ENCODE measurements around the gene SLC22A1. TPM values are rescaled to one million over a fixed set of nuclear protein-coding genes. Genes with fewer than 3 reads are reported as not detected.

SLC22A1 gene
- total and polyA plus RNA-seq, 2 donors (not counting 3 experiments of a cell fraction or from before 2014, with no cell fraction given) = 0.04 TPM; not detected in 1

DNA sequence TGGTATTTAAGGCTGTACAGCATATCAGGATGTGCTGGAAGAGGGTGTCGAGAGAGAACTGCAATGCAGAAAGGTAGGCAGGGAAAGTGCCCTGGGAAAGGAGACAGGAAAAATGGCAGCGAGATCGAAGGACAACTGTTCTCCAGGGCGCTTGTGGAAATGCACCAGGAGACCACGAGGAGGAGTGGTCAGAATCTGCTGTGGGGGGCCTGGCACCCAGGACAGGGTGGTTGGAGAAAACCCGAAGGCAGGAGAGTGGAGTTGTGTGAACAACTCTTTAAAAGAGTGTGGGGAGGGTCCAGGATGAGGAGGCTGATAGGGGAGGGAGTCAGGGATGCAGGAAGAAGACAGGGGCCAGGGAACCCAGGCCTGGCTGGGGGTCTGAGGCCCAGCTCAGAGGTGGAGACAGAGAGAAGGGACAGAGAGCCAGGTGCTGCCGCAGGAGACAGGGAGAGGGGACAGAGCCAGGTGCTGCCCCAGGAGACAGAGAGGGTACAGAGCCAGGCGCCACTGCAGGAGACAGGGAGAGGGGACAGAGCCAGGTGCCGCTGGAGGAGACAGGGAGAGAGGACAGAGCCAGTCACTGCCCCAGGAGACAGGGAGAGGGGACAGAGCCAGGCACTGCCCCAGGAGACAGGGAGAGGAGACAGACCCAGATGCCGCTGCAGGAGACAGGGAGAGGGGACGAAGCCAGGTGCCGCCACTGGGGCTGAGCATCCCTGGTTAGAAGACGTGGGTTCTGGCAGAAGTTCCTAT lies 9.3 kb downstream of the SLC22A1 start:
- no peaks in the 10 kb centered on the region for H3K4me1 ChIP-seq (ENCODE audit: control insufficient read depth, extremely low read depth, insufficient read depth, low read length)
- TF ChIP-seq EZH2 (IDR thresholded peaks at IDR 0.05; ENCODE audit: borderline replicate concordance, low read depth, low read length, severe bottlenecking) (no peak), JUN (IDR thresholded peaks at IDR 0.05; ENCODE audit: borderline replicate concordance, insufficient read depth, insufficient read length, low read depth) (no peak), MYC (IDR thresholded peaks at IDR 0.05; ENCODE audit: low read depth, low read length) (no peak), POLR2AphosphoS5 (IDR thresholded peaks at IDR 0.05; ENCODE audit: insufficient read depth, low read depth, low read length) (no peak), GATA2 (IDR thresholded peaks at IDR 0.05; ENCODE audit: insufficient read depth, insufficient read length, low read depth, low read length) (no peak), FOS (IDR thresholded peaks at IDR 0.05; ENCODE audit: borderline replicate concordance, insufficient read depth, low read length) (no peak), POLR2A (IDR thresholded peaks at IDR 0.05; ENCODE audit: low read depth, low read length) (no peak)
- TF ChIP-seq, protein P1, sequence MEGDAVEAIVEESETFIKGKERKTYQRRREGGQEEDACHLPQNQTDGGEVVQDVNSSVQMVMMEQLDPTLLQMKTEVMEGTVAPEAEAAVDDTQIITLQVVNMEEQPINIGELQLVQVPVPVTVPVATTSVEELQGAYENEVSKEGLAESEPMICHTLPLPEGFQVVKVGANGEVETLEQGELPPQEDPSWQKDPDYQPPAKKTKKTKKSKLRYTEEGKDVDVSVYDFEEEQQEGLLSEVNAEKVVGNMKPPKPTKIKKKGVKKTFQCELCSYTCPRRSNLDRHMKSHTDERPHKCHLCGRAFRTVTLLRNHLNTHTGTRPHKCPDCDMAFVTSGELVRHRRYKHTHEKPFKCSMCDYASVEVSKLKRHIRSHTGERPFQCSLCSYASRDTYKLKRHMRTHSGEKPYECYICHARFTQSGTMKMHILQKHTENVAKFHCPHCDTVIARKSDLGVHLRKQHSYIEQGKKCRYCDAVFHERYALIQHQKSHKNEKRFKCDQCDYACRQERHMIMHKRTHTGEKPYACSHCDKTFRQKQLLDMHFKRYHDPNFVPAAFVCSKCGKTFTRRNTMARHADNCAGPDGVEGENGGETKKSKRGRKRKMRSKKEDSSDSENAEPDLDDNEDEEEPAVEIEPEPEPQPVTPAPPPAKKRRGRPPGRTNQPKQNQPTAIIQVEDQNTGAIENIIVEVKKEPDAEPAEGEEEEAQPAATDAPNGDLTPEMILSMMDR (IDR thresholded peaks at IDR 0.05; ENCODE audit: extremely low read depth in 1 of 2, insufficient read depth in 1 of 2, low read depth in 1 of 2, low read length in 2 of 2) = no peak
- TF ChIP-seq, protein P2, sequence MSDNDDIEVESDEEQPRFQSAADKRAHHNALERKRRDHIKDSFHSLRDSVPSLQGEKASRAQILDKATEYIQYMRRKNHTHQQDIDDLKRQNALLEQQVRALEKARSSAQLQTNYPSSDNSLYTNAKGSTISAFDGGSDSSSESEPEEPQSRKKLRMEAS (IDR thresholded peaks at IDR 0.05; ENCODE audit: insufficient read depth, insufficient read length) = no peak
- no peak overlapping the region for H3K4me3 ChIP-seq (replicated peaks in 1 of 3; ENCODE audit: insufficient read depth in 1 of 3, low read depth in 1 of 3, low read length in 3 of 3)
- no peaks in the 10 kb centered on the region for H3K9me1 ChIP-seq (replicated peaks; ENCODE audit: control insufficient read depth, extremely low read depth, insufficient read depth, low read length)
- H3K27me3 ChIP-seq (ENCODE audit: control insufficient read depth in 2 of 2, insufficient read depth in 2 of 2, low read length in 2 of 2) = no peaks in the 10 kb centered on the region
- H3K4me2 ChIP-seq (ENCODE audit: insufficient read depth, low read length) = no peak overlapping the region
- no peaks in the 10 kb centered on the region for H4K20me1 ChIP-seq (replicated peaks; ENCODE audit: control insufficient read depth, extremely low read depth, insufficient read depth, low read length)
- H3K9me3 ChIP-seq (replicated peaks; ENCODE audit: control insufficient read depth, insufficient read depth, low read length) = no peaks in the 10 kb centered on the region
- BruUV-seq (replicated peaks) = no TSS peak
- no peak overlapping the region for H3K27ac ChIP-seq (ENCODE audit: insufficient read depth, low read depth, low read length)
- no peaks in the 10 kb centered on the region for H3K36me3 ChIP-seq (ENCODE audit: control insufficient read depth in 2 of 2, extremely low read depth in 1 of 2, insufficient read depth in 2 of 2, low read length in 2 of 2)
- DNase-seq (ENCODE audit: low read depth, low spot score) = no peak
- H3K9ac ChIP-seq (replicated peaks; ENCODE audit: extremely low read depth, insufficient read depth, low read length) = no peak overlapping the region
- dilution Hi-C loops (cut with MboI; ENCODE audit: extremely low pct_ligation_motif_present, low sequenced_read_pairs) (no loop called here), intact Hi-C loops (cut with micrococcal nuclease) (no loop called here)
- POLR2A ChIA-PET = no interaction called here
- no peak overlapping the region for H2AFZ ChIP-seq (ENCODE audit: low read depth, low read length)
- CTCF ChIA-PET = no interaction called here
- no peak for FAIRE-seq
- H3K79me2 ChIP-seq (ENCODE audit: control insufficient read depth, insufficient read depth, low read length) = no peaks in the 10 kb centered on the region

Data from endothelial cell of umbilical vein (primary cell).